Measurements from ENCODE around the gene CTSF.

GRCh38 chr11:66591175-66591574 is 22.8 kb upstream of the CTSF start:
- no peak for TF ChIP-seq CTCF (IDR thresholded peaks at IDR 0.05)
- TF ChIP-seq ETV6 (CRISPR knock-in tag; IDR thresholded peaks at IDR 0.05): no peak
- no peak for TF ChIP-seq ATF3 (CRISPR knock-in tag; conservative IDR thresholded peaks at IDR 0.05)

Measured in WTC11 (cell line).